T follicular helper cell (primary cell): ENCODE measurements around the gene ABR.

ENCODE experiments used
- DNase-seq: peaks from one replicate; pipeline ENCODE4 v3.0.0-alpha.2; 2020; ENCODE audit warnings: low read depth

Gene ABR

GRCh38 chr17:1030684-1031532, 148.9 kb downstream of the ABR start:
- no peak for DNase-seq

- DNase-seq: no peak
These were observed 149.7 kb downstream of the ABR start for GRCh38 chr17:1029922-1030644.

- no peak for DNase-seq
These were observed 150.4 kb downstream of the ABR start for GRCh38 chr17:1029196-1029921.

- no peak for DNase-seq
These were observed 152.7 kb downstream of the ABR start for GRCh38 chr17:1027044-1027443.

- DNase-seq: no peak
These were observed 153.2 kb downstream of the ABR start for GRCh38 chr17:1026599-1026975.

- DNase-seq: no peak
These were observed 153.8 kb downstream of the ABR start for GRCh38 chr17:1025733-1026598.

- no peak for DNase-seq
These were observed 155.7 kb downstream of the ABR start for GRCh38 chr17:1024076-1024475.

- no peak for DNase-seq
These were observed 157.3 kb downstream of the ABR start for GRCh38 chr17:1022278-1023024.

GRCh38 chr17:1021147-1021546, 158.6 kb downstream of the ABR start:
- DNase-seq: no peak

- DNase-seq: no peak
These were observed 160.3 kb downstream of the ABR start for GRCh38 chr17:1019451-1019850.

- no peak for DNase-seq
These were observed 161.2 kb downstream of the ABR start for GRCh38 chr17:1018547-1018946.

- DNase-seq: no peak
These were observed 166.1 kb downstream of the ABR start for GRCh38 chr17:1013729-1014090.

- DNase-seq: no peak
These were observed 166.7 kb downstream of the ABR start for GRCh38 chr17:1012823-1013728.

- DNase-seq: no peak
These were observed 167.7 kb downstream of the ABR start for GRCh38 chr17:1011760-1012735.

GRCh38 chr17:1011138-1011537, 168.6 kb downstream of the ABR start:
- no peak for DNase-seq

GRCh38 chr17:1010586-1010985, 169.2 kb downstream of the ABR start:
- no peak for DNase-seq

- DNase-seq: no peak
These were observed 169.7 kb downstream of the ABR start for GRCh38 chr17:1010086-1010450.

GRCh38 chr17:1009229-1010085, 170.3 kb downstream of the ABR start:
- DNase-seq: no peak
